ENCODE results near the gene ARHGEF28.

Gene ARHGEF28

GRCh38 chr5:73862796-73863195, 236.8 kb downstream of the ARHGEF28 start:
- DNase-seq, result peak in 1 of 2 experiments; percentile 4

- no peak for DNase-seq
Observed at GRCh38 chr5:73863876-73864275, 237.9 kb downstream of the ARHGEF28 start.

GRCh38 chr5:73865315-73865714, 239.3 kb downstream of the ARHGEF28 start:
- DNase-seq, result no peak

- DNase-seq, result no peak
Observed at GRCh38 chr5:73867345-73868335, 241.6 kb downstream of the ARHGEF28 start.

- no peak for DNase-seq
Observed at GRCh38 chr5:73883646-73884045, 257.6 kb downstream of the ARHGEF28 start.

GRCh38 chr5:73887688-73888087, 261.7 kb downstream of the ARHGEF28 start:
- DNase-seq, result no peak

GRCh38 chr5:73890569-73890968, 264.6 kb downstream of the ARHGEF28 start:
- DNase-seq, result no peak

- DNase-seq, result no peak
Observed at GRCh38 chr5:73892218-73892617, 266.2 kb downstream of the ARHGEF28 start.

- DNase-seq, result no peak
Observed at GRCh38 chr5:73892806-73893205, 266.8 kb downstream of the ARHGEF28 start.

- no peak for DNase-seq
Observed at GRCh38 chr5:73893813-73894212, 267.8 kb downstream of the ARHGEF28 start.

GRCh38 chr5:73894860-73895259, 268.9 kb downstream of the ARHGEF28 start:
- DNase-seq, result no peak

- DNase-seq, result no peak
Observed at GRCh38 chr5:73895471-73895870, 269.5 kb downstream of the ARHGEF28 start.

- no peak for DNase-seq
Observed at GRCh38 chr5:73896097-73896496, 270.1 kb downstream of the ARHGEF28 start.

- no peak for DNase-seq
Observed at GRCh38 chr5:73896668-73897067, 270.7 kb downstream of the ARHGEF28 start.

- peak; percentile 42 to 80 for DNase-seq
Observed at GRCh38 chr5:73897893-73898292, 271.9 kb downstream of the ARHGEF28 start.

GRCh38 chr5:73899055-73899454, 273.1 kb downstream of the ARHGEF28 start:
- no peak for DNase-seq

- DNase-seq, result no peak
Observed at GRCh38 chr5:73899916-73900315, 273.9 kb downstream of the ARHGEF28 start.

- DNase-seq, result no peak
Observed at GRCh38 chr5:73900566-73900965, 274.6 kb downstream of the ARHGEF28 start.

GRCh38 chr5:73901043-73901442, 275.0 kb downstream of the ARHGEF28 start:
- DNase-seq, result no peak

- DNase-seq, result no peak
Observed at GRCh38 chr5:73901455-73901854, 275.5 kb downstream of the ARHGEF28 start.

- peak; percentile 99 for DNase-seq
Observed at GRCh38 chr5:73902327-73903051, 276.5 kb downstream of the ARHGEF28 start.

GRCh38 chr5:73903169-73903568, 277.2 kb downstream of the ARHGEF28 start:
- no peak for DNase-seq

- no peak for DNase-seq
Observed at GRCh38 chr5:73906277-73906676, 280.3 kb downstream of the ARHGEF28 start.

- no peak for DNase-seq
Observed at GRCh38 chr5:73907164-73907563, 281.2 kb downstream of the ARHGEF28 start.

Data from NCI-H446 (cell line).